ENCODE results near the gene HTR6.
"Not testable (repeated sequence)": the region's sequence is repeated elsewhere in the genome, so short reads cannot be mapped to it uniquely, and the experiment has no call there.

The HTR6 gene

DNA sequence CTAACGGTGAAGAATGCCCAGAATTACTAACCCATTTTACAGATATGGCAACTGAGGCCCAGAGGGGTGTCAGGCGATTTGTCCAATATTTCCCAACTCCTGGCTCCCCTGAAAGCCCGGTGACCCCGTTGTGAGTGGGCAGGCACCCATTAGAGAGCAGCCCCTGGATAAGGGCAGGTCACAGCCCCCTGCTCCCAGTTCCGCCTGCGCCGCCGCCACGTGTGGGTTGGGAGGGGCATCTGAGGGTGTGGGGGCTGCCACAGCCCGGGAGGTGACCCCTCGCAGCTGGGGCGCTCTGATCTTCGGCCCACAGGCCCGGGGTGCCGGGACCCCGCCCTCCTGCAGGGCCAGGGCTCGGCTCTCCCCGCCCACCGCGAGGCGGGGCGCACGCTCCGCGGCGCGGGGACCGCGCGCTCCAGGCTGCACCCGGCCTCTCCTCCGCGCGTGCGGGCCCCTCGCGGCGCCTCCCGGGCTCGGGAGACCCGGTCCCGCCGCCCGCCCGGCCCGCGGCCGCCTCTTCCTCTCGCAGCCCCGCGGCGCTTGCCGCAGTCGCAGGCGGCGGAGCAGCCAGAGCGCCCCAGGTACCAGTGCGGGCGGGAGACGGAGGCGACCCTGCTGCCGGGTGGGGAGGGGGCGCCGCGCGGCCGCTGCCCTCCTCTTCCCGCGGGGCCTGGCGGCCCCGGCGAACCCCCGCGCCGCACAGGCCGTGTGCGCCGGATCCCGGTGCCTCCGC, at the start of gene HTR6:
TSS of gene HTR6 (plus strand) at position 423 of the 733 bp plus-strand sequence. CDS start 879 bp downstream, outside the sequence.
- peak; percentile 51 for DNase-seq (ENCODE audit: low read depth)

DNA sequence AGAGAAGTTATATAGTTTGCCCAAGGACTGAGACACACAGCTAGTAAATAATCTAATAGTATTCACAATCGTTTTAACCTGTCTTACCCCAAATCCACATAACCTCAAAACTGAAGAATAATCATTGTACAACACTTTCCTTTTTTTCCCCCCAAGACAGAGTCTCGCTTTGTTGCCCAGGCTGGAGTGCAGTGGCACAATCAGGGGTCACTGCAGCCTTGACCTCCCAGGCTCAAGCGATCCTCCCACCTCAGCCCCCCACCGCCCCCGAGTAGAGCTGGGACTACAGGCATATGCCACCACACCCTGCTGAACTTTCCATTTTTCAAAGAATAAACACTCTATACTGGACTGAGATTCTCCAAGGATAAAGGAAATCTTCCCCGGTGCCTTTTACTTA, 49.2 kb upstream of the HTR6 start:
- no peak for DNase-seq (ENCODE audit: low read depth)

DNA sequence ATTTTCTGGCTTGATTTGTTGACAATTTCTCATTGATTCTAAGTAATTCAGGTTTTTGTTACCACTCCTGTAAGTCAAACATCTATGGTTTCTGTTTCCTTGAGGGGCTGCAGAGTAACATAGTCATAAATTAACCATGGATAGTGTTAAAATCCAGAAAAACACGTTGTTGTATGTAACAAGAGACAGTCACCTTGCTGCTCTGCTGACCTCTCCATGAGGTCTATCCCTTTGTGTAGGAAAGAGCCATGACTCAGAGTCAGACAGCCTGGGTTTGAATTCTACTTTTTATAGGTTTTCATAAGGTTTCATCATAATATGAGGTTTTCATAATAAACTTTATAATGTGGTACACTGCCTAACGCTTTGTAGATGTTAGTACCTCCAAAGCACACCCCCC, 48.2 kb upstream of the HTR6 start:
- DNase-seq (ENCODE audit: low read depth) = no peak

DNA sequence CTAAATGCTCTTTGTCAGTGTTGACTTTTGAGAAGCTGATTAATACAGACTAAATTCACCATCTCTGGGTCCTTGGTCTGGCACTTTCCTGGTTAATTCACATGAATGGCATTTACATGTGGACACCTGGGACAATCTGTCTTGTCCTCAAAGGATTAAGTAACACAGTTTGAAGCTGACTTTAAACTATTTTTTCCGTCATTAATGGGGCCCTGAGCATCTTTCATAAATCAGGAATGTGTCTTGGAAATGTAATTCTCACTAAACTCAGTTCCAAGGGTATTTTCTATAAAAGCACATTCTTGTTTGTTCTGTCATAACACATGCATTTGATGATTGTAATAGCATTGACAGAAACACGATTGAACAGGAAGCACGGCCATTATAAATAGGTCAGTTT, 47.3 kb upstream of the HTR6 start:
- no peak for DNase-seq (ENCODE audit: low read depth)

DNA sequence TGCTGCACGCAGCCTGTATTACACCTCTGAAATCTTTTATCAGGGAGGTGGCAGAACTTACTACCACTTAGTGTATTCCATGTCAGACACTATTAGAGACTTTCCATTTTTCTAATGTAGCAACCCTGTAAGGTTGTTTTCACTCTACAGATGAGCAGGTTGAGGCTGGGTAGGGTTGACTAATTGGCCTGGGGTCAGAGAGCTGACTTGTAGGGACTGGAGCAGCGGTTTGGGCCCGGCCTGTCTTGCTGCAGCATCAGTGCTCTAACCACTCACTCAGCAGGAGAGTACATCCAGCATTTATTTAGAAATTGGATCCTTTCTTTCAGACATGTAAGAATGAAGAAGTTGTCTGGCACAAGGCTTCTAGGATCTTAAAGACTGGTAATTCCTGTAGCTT, 46.2 kb upstream of the HTR6 start:
- DNase-seq (ENCODE audit: low read depth) = no peak

DNA sequence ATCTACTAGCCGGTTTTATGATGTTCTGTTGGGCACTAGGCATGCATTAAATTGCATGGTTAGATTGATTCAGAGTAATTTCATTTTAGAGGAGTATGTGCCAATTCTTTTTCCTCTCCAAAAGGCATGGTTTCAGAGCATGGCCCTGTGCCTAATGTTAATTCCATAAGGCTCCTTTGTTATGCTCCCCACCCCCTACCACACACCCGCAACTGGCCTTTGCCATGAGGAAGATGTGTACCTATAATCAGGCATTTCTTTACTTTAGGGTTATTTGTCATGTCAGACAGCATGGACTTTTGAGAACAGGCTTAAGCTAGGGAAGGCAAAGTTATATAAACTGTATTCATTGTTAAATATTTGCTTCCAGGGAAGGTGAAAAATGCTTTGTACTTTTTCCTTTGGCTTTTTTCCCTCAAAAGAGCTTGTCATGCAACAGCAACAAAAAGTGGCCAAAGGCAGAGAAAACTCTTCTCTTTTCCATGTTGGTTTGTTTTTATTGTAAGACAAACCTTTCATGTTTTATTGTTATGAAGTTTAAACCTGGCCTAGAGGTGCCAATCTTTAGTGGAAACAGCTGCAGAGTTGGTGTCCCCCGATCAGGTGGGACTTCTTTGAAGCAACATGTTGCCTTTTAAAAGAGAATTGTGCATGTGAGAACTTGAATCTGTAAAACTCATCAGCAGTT, 44.8 kb upstream of the HTR6 start:
- no peak for DNase-seq (ENCODE audit: low read depth)

DNA sequence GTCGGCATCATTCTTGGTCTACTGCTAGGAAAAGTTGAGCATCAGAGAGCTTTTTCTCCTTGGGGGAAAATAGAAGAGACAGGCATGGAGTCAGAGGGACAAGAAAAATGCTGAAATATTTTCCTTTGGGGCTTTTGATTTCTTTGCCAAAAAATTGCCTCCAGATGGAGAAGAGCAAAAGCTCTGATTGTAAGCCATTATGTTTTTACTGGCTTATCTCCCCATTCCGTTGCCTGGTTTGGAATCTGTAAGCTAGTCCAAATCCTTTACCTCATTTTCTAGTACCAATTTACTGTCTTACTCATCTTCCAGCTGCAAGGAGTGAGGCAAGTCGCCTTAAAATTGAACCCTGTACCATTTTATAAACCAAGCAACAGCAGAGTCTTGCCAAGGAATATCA, 43.9 kb upstream of the HTR6 start:
- no peak for DNase-seq (ENCODE audit: low read depth)

DNA sequence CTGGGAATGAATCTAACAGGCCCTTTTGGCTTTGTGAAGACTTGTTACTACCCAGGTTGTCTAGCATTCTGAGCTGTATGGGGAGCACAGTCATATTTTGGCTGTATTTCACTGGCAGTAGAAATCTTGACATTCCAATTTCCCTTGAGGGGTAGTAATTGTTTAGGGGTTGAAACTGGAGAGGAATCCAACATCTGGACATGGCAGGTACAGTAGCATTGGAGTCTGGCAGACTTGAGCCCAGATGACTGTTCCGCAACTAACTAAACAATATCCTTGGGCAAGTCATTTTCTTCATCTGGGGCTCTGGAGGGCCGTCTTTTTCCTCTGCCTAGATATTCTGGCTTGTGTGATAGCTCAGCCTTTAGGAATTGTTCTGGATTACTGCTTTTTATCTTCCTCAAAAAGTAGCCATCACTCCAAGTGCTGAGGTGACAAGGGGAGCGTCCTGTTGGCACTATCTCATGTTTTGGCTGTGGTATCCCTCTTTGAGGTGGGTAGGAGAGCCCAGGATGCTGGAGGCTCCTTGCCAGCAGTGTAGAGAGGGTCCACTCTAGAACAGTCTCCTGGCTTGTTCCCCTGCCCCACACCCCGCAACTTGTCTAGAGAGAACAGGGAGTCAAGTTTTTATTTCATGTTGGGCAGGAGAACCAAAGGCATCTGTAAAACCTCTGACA, 43.3 kb upstream of the HTR6 start:
- no peak for DNase-seq (ENCODE audit: low read depth)

DNA sequence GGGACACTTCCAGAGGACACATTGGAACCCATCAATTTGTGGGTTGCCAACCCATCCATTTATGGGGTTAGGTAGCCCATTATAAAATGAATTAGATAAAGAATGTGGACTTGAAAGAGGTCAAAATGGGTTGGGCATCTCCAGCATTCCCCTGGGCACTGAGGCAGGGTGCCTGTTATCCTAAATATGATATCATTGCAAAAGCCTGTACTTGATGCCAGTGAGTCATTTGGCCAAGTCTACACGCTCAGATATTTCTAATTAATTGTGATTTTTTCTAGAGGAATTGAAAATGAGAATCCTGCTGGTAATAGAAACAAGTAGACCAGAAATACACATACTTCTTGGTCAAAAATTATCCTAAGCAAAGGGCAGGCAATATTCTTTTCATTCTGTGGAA, 42.5 kb upstream of the HTR6 start:
- no peak for DNase-seq (ENCODE audit: low read depth)

DNA sequence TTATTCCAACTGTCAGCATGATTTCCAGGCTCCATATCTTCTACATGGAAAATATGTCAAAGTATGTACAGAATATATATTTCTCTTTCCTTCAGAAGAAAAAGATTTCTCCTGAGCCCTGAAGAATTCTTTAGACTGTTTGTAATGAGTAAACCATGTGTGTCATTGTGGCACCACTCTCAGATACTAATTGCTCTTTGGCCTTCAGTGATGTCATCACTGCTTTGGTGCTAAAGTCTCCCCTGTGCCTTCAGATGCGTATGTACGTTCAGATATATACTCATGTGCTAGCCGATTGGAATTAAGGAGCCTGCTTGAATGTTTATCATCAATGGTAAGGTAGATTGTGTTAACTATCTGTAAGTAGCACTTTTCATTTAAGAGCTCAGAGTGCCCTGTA, 41.2 kb upstream of the HTR6 start:
- no peak for DNase-seq (ENCODE audit: low read depth)

DNA sequence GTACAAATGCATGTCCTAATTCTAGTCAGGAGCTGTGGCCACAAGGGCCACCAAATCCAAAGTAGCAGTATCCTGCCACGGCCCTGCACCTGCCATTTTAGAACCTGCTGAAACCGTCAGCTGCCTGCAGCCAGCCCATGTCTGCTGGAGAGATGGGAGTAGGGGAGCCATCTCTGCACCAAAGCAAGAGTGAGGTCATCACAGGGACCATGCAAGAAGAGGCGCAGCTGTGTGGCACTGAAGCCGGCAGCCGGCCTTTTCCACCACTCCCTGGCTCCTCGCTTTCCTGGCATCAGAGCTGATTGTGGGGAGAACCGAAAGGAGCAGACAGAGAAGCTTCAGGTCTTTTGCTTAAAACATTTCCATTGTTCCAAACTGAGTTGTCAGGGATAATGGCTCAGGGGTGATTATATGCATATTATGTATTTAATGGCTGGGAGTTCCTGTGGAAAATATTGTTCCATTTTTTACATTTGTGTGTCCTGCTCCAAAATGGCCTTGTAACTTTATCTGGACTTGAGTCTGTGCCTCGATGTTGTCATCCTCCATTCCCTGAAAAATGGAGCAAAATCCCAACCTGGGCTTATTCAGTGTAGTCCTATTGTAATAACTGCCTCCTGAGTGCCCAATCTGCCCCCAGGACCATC, 39.3 kb upstream of the HTR6 start:
- no peak for DNase-seq (ENCODE audit: low read depth)

DNA sequence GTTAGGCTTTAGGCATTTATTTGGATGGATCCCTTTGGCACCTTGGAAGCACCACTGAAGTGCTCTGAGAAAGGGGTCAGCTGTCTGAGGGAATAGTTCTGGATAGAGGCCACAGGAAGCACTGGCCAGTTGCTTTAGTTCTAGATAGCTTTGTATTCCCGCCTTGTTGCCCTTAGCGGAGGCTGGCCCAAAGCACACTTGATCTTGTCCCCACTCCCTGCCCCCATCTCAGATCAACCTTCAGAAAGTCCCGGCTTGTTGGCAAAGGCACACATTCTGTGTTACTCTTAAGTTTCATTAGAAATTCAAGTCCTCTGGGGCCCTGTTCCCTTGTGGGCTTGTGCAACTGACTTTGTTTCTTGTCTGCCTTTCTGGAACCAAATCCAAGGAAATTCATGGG, 35.8 kb upstream of the HTR6 start:
- DNase-seq (ENCODE audit: low read depth) = no peak

DNA sequence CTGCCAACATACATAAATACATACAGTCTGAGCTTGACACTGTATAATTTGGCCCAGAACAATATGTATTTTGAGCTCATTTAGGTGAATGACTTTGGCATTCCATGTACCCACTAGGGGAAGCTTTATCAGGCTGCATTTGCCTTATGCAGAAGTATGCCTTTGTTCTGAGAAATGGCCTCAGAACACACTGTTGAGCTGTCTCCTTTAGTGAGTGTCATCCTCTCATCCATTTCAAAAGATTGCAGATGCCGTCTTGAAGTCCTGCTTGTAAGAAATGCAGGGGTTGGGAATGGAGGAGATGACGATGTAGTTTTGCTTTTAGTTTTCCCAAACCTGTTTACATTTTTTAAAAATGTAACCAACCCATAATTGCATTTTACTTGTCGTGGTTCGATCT, 35.3 kb upstream of the HTR6 start:
- DNase-seq (ENCODE audit: low read depth) = no peak

DNA sequence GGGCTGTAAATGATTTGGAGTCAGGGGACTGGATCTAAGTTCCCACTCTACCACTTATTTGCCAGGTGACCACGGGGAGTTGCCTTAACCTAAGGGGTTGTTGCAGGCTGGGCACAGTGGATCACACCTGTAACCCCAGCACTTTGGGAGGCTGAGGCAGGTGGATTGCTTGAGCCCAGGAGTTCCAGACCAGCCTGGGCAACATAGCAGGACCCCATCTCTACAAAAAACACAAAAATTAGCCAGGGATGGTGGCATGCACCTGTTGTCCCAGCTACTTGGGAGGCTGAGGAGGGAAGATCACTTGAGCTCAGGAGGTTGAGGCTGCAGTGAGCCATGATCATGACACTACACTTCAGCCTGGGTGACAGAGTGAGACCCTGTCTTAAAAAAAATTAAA, 34.5 kb upstream of the HTR6 start:
- not testable (repeated sequence) for DNase-seq (ENCODE audit: low read depth)

DNA sequence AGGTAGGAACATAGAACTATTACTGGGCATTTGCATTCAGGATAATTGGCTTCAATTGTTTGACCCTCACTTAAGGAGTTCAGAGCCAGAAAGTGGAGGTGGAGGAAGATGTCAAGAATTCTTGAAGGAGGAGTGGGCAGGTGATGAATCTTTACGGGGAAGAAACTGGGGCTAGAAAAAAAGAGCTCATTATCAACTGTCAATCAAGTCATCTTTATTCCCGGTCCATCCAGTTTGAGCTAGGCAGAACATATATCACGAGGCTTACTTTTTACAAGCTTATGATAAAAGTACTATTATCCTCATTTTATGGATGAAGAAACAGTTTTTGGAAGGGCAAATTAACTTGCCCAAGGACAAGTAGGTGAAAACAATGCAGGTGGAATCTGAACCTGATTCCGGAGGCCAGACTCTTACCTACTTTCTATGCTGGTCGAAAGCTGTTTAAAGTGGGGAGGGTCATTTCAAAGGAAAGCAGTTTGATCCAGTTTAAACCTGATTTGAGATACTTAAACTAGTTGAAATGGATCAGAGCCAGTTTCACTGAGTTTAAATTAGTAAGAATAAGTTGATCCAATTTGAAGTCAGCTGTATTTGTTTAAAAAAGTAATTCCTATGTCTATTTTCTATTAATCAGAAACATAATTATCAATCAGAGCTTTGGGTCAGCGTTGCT, 33.8 kb upstream of the HTR6 start:
- DNase-seq (ENCODE audit: low read depth) = no peak

DNA sequence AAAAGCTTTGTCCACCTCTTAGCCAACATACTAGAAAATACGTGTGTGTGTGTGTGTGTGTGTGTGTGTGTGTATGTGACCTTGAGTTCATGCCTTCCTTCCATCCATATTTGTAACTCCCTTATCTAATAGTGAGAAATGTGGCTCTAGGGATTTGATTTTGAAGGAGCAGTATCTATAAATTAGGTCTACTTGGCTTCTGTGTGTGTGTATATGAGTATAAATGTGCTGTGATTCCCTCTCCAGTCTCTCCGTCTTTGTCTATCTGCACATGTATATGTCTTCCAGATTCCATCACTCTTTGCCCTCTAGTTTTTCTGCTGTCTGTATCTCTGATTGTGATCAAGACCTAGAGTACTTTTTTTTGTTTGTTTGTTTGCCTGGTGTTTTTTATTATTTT, 32.5 kb upstream of the HTR6 start:
- DNase-seq (ENCODE audit: low read depth) = no peak

DNA sequence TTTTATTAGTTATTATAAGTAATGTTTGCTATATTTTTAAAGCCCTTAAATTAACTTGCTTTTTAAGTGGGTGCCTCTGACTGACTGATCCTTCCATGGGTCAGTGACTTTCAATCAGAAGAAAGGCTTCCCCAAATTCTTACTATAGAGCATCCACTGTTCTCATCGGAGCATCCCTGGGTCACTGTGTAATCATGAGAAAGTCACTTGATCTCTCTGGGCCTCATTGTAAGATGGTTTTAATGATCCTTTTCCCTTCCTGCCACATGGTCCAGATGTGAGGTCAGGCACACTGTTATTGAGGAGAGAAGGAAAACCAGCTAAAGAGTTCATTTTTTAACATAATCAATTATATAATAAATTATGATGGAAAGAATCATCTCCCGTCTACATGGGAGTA, 31.6 kb upstream of the HTR6 start:
- DNase-seq (ENCODE audit: low read depth) = no peak

DNA sequence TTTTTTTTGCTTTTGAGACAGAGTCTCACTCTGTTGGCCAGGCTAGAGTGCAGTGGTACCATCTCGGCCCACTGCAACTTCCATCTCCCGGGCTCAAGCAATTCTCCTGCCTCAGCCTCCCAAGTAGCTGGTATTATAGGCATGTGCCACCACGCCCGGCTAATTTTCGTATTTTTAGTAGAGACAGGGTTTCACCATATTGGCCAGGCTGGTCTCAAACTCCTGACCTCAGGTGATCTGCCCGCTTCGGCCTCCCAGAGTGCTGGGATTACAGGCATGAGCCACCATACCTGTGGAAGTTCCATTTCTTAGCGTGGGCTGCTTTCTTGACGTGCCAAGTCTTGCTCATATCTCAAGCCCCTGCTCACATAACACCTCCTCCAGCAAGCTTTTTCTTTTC, 29.6 kb upstream of the HTR6 start:
- not testable (repeated sequence) for DNase-seq (ENCODE audit: low read depth)

DNA sequence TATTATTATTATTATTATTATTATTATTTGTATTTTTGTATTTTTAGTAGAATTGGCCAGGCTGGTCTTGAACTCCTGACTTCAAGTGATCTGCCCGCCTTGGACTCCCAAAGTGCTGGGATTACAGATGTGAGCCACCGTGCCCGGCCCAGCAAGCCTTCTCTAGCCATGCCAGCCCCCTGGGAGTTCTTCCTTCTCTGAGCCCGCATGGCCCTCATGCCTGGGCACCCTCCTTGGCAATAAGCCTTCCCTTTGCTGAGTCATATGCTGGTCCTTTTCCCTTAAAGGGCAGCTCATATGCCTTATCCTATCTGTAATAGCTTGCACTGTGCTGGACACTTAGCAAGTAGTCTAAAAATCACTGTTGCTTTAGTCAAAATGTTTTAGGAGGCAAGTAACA, 29.0 kb upstream of the HTR6 start:
- DNase-seq (ENCODE audit: low read depth) = no peak

DNA sequence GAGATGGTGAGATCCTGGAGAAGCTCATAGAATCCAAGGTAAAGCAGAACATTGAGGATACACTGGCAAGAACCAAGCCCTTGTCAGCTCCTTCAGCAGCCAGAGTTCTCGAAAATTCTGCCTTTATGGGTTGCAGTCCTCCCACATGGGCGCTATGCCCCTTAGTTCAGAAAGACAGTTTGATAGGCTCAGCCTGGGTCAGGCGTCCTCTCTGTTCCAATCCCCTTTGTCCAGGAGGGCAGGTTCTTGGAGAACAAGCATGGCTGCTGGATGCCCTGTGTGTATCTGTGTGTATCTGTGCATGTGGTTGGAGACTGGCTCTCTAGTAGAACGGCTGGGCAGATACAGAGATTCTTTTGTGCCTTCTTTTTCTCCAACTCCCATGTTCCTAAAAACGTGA, 28.6 kb upstream of the HTR6 start:
- no peak for DNase-seq (ENCODE audit: low read depth)

DNA sequence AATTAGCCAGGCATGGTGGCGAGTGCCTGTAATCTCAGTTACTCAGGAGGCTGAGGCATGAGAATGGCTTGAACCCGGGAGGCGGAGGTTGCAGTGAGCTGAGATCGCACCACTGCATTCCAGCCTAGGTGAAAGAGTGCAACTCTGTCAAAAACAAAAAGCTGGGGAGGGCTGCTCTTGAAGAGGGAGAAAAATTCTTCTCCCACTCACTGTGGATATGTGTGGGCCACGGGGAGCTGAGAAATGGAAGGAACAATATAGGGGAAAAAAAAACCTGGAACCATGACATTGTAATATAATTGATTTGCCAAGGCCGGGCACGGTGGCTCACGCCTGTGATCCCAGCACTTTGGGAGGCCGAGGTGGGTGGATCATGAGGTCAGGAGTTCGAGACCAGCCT, 27.9 kb upstream of the HTR6 start:
- not testable (repeated sequence) for DNase-seq (ENCODE audit: low read depth)

DNA sequence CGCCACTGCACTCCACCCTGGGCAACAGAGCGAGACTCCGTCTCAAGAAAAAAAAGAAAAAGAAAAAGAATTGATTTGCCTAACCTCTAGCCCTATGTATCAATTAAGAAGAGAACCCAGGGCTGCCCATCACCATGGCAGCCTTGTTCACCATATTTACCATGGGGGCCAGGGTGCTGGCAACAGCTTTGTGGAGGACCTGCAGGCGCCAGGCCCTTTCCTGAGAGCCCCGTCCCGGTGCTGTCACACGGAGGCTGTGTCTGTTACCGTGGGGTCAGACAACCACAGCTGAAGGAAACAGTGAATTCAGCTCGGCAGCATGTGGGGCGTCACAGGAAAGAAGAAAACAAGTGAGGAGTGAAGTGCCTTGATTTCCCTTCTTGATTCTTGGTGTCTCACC, 27.1 kb upstream of the HTR6 start:
- DNase-seq (ENCODE audit: low read depth) = no peak
